Activated CD8-positive, alpha-beta memory T cell treated with anti-CD3 and anti-CD28 coated beads, Interleukin-2, amount 50 U/mL, for 48 hours (primary cell): Measurements from ENCODE around the gene TOP3B.
"Not testable (repeated sequence)": the region's sequence is repeated elsewhere in the genome, so short reads cannot be mapped to it uniquely, and the experiment has no call there.

ENCODE experiments used
- DNase-seq: peaks from one replicate; pipeline ENCODE4 v3.0.0-alpha.2; 2020

Gene TOP3B

GRCh38 chr22:21921184-21921721 lies 61.3 kb downstream of the TOP3B start:
- no peak for DNase-seq

GRCh38 chr22:21920341-21921183 lies 62.0 kb downstream of the TOP3B start:
- DNase-seq = no peak

GRCh38 chr22:21919526-21920307 lies 62.9 kb downstream of the TOP3B start:
- DNase-seq = no peak

GRCh38 chr22:21918466-21919185 lies 64.0 kb downstream of the TOP3B start:
- DNase-seq = no peak

- no peak for DNase-seq
These were observed 64.7 kb downstream of the TOP3B start for GRCh38 chr22:21917959-21918261.

- no peak for DNase-seq
These were observed 65.2 kb downstream of the TOP3B start for GRCh38 chr22:21917181-21917958.

- DNase-seq = no peak
These were observed 66.2 kb downstream of the TOP3B start for GRCh38 chr22:21916309-21916918.

- DNase-seq = no peak
These were observed 66.8 kb downstream of the TOP3B start for GRCh38 chr22:21915624-21916308.

- DNase-seq = not testable (repeated sequence)
These were observed 68.4 kb downstream of the TOP3B start for GRCh38 chr22:21914033-21914642.

- not testable (repeated sequence) for DNase-seq
These were observed 72.2 kb downstream of the TOP3B start for GRCh38 chr22:21910367-21910766.

- no peak for DNase-seq
These were observed 72.7 kb downstream of the TOP3B start for GRCh38 chr22:21909871-21910270.

GRCh38 chr22:21907638-21908522 lies 74.7 kb downstream of the TOP3B start:
- no peak for DNase-seq
